HL-60 (cell line): Measurements from ENCODE around the gene PRPF6.

Experiments
- DNase-seq, 2 experiments: peaks; one replicate each; pipeline ENCODE4 v3.0.0-alpha.2; 2010 to 2020; ENCODE audit warnings: low read depth in 1 of 2, low spot score in 1 of 2
- H3K27ac ChIP-seq: fragments of 250-450 bp; sonication (Bioruptor Pico); replicated peaks from 2 replicates; pipeline ENCODE4 v1.5.1; 2020; ENCODE audit warnings: mild to moderate bottlenecking, moderate library complexity
- H3K27me3 ChIP-seq: fragments of 250-450 bp; sonication (Bioruptor Pico); 2 replicates; pipeline ENCODE4 v1.5.1; 2021; ENCODE audit warnings: mild to moderate bottlenecking, moderate library complexity; ENCODE audit not compliant: insufficient read depth, poor library complexity, severe bottlenecking
- H3K4me3 ChIP-seq: replicated peaks from 2 replicates; pipeline ENCODE4 v1.5.1; 2011; ENCODE audit warnings: mild to moderate bottlenecking, control low read depth, low read length; ENCODE audit not compliant: insufficient read depth
- CTCF ChIP-seq: IDR thresholded peaks from one replicate; pipeline ENCODE4 v1.5.1; 2011; ENCODE audit warnings: low read length, control low read depth, inconsistent platforms; ENCODE audit not compliant: insufficient read depth
- GABPA ChIP-seq: IDR thresholded peaks from 2 replicates; pipeline ENCODE4 v1.6.1; 2012; ENCODE audit warnings: low read depth
- POLR2AphosphoS5 ChIP-seq: IDR thresholded peaks from 2 replicates; pipeline ENCODE4 v1.6.1; 2012; ENCODE audit warnings: low read depth
- REST ChIP-seq: IDR thresholded peaks from 2 replicates; pipeline ENCODE4 v1.6.1; 2012; ENCODE audit warnings: low read depth; ENCODE audit not compliant: insufficient replicate concordance
- SPI1 ChIP-seq: IDR thresholded peaks from 2 replicates; pipeline ENCODE4 v1.6.1; 2012; ENCODE audit warnings: low read depth, mild to moderate bottlenecking, borderline replicate concordance

PRPF6 gene

GRCh38 chr20:64003960-64004725 lies 23.2 kb downstream of the PRPF6 start:
- Histone ChIP-seq H3K4me3 (no peak overlapping the region), H3K27ac (no peak overlapping the region), H3K27me3 (no peaks in the 10 kb centered on the region)
- DNase-seq, result no peak
- TF ChIP-seq POLR2AphosphoS5, result no peak
- TF ChIP-seq GABPA, result no peak
- no peak for TF ChIP-seq SPI1
- no peak for TF ChIP-seq CTCF
- TF ChIP-seq REST, result no peak

- Histone ChIP-seq H3K4me3 (no peak overlapping the region), H3K27ac (no peak overlapping the region), H3K27me3 (no peaks in the 10 kb centered on the region)
- TF ChIP-seq CTCF, result no peak
- no peak for TF ChIP-seq SPI1
- no peak for TF ChIP-seq POLR2AphosphoS5
- TF ChIP-seq REST, result no peak
- TF ChIP-seq GABPA, result no peak
- DNase-seq, result no peak
Measured at GRCh38 chr20:64005394-64005793, 24.5 kb downstream of the PRPF6 start.

GRCh38 chr20:64006490-64006889 lies 25.6 kb downstream of the PRPF6 start:
- DNase-seq, result no peak
- TF ChIP-seq CTCF (no peak), POLR2AphosphoS5 (no peak)

GRCh38 chr20:64006902-64007301 lies 26.0 kb downstream of the PRPF6 start:
- no peak for DNase-seq
- H3K27ac ChIP-seq, result no peak overlapping the region
- H3K4me3 ChIP-seq, result no peak overlapping the region
- no peak for TF ChIP-seq REST
- TF ChIP-seq POLR2AphosphoS5, result no peak
- no peak for TF ChIP-seq GABPA
- TF ChIP-seq SPI1, result no peak
- TF ChIP-seq CTCF, result no peak
- H3K27me3 ChIP-seq, result no peaks in the 10 kb centered on the region

More at GRCh38 chr20:64006490-64006889, 25.6 kb downstream of the PRPF6 start:
- H3K4me3 ChIP-seq, result no peak overlapping the region
- no peaks in the 10 kb centered on the region for H3K27me3 ChIP-seq
- no peak overlapping the region for H3K27ac ChIP-seq
